ENCODE measurements around the gene ZNF304.
"Not testable (repeated sequence)": the region's sequence is repeated elsewhere in the genome, so short reads cannot be mapped to it uniquely, and the experiment has no call there.

Gene ZNF304

GRCh38 chr19:57362997-57363687, 12.1 kb downstream of the ZNF304 start, which contains the start of the genes TRAPPC2B and ZNF547:
Gene TRAPPC2B, plus strand, starts transcription at chr19:57363551. Its CDS starts 1,283 bp downstream, at chr19:57364834.
Gene ZNF547, plus strand, starts transcription at chr19:57363551. Its CDS starts 5,005 bp downstream, at chr19:57368556.
- peak; percentile 100 for DNase-seq

- peak; percentile 12 for DNase-seq
Measured at GRCh38 chr19:57363688-57364181, 12.7 kb downstream of the ZNF304 start.

GRCh38 chr19:57366776-57367175, 15.7 kb downstream of the ZNF304 start:
- no peak for DNase-seq

GRCh38 chr19:57374179-57374578, 23.1 kb downstream of the ZNF304 start:
- no peak for DNase-seq

- DNase-seq = not testable (repeated sequence)
Measured at GRCh38 chr19:57374647-57375046, 23.6 kb downstream of the ZNF304 start.

GRCh38 chr19:57376151-57376550, 25.1 kb downstream of the ZNF304 start:
- DNase-seq = no peak

GRCh38 chr19:57377498-57378146, 26.6 kb downstream of the ZNF304 start:
- DNase-seq = no peak

- no peak for DNase-seq
Measured at GRCh38 chr19:57380923-57381322, 29.9 kb downstream of the ZNF304 start.

GRCh38 chr19:57382806-57383488, 31.9 kb downstream of the ZNF304 start:
- no peak for DNase-seq

- DNase-seq = no peak
Measured at GRCh38 chr19:57389194-57389729, 38.2 kb downstream of the ZNF304 start.

GRCh38 chr19:57389730-57390598, 38.9 kb downstream of the ZNF304 start, which contains the start of gene ZNF548:
Gene ZNF548, plus strand, starts transcription at chr19:57389854. Its CDS starts 246 bp downstream, at chr19:57390100.
- DNase-seq = peak; percentile 99

GRCh38 chr19:57395710-57396109, 44.6 kb downstream of the ZNF304 start:
- no peak for DNase-seq

GRCh38 chr19:57398868-57399267, 47.8 kb downstream of the ZNF304 start:
- no peak for DNase-seq

GRCh38 chr19:57403737-57404563, 52.9 kb downstream of the ZNF304 start:
- DNase-seq = no peak

GRCh38 chr19:57406516-57407123, 55.5 kb downstream of the ZNF304 start:
- peak; percentile 26 for DNase-seq

Measured in fibroblast of skin of right biceps (primary cell).